Left lung (tissue), 14 donors: ENCODE data around the gene CFAP47. TPM values are rescaled to one million over a fixed set of nuclear protein-coding genes. Genes with fewer than 3 reads are reported as not detected.
"Not testable (repeated sequence)": the region's sequence is repeated elsewhere in the genome, so short reads cannot be mapped to it uniquely, and the experiment has no call there.

Experiments used
- ATAC-seq: fragments of 200-7000 bp; cut with Tn5 transposase; one replicate; pipeline ENCODE4 v1.9.1; 2020; ENCODE audit warnings: moderate library complexity
- DNase-seq, 4 donors: peaks; one replicate each; pipeline ENCODE4 v3.0.0-alpha.2; 2013 to 2020
- H3K27ac ChIP-seq, 2 donors: fragments of 200-600 bp; sonication (generic) in 1 of 2; one replicate each; pipeline versions ENCODE4 v1.5.0 to v1.8.0; 2020 to 2021
- H3K27me3 ChIP-seq, 2 donors: fragments of 200-600 bp; sonication (generic) in 1 of 2; one replicate each; pipeline versions ENCODE4 v1.5.0 to v1.8.0; 2020 to 2021
- H3K36me3 ChIP-seq, 2 donors: fragments of 200-600 bp; sonication (generic) in 1 of 2; one replicate each; pipeline versions ENCODE4 v1.5.0 to v1.8.0; 2020 to 2021
- H3K4me1 ChIP-seq, 2 donors: fragments of 200-600 bp; one replicate each; pipeline ENCODE4 v1.8.0; 2021
- H3K4me3 ChIP-seq, 2 donors: fragments of 200-600 bp; sonication (generic) in 1 of 2; one replicate each; pipeline versions ENCODE4 v1.5.0 to v1.8.0; 2020 to 2021; ENCODE audit warnings: mild to moderate bottlenecking in 1 of 2
- H3K9me3 ChIP-seq, 2 donors: fragments of 200-600 bp; sonication (generic) in 1 of 2; one replicate each; pipeline versions ENCODE4 v1.5.0 to v1.8.0; 2020 to 2021
- intact Hi-C, 2 donors: fragments of 100-400 bp; cut with DNase I; formaldehyde crosslinking; loops; one replicate each; pipeline versions ENCODE4 v1.11.2 to v1.14.2; 2022
- long read RNA-seq, 12 donors: library from polyadenylated mRNA in 2 of 12; unstranded in 2 of 12; transcript quantifications; one replicate each; pipeline ENCODE4 v2.0.0 and lab custom pipeline, GENCODE V29; 2019 to 2026
- polyA plus RNA-seq, 6 donors: library from polyadenylated mRNA; unstranded; fragments of 120-200 nt; gene quantifications; one replicate each; pipeline ENCODE4 v1.2.1, GENCODE V29; 2013; ENCODE audit not compliant: insufficient read length in 6 of 6
- total RNA-seq, 2 donors: library from RNA; stranded (reverse); fragmentation: NEBNext Ultra II Directional; extraction: Animal tissue kit (Norgen Biotek cat#: 25700); gene quantifications; one replicate each; pipeline ENCODE4 v1.2.1, GENCODE V29; 2021
- TF ChIP-seq, protein P1 (sequence below), 2 donors: fragments of 200-600 bp; sonication (generic) in 1 of 2; IDR thresholded peaks; one replicate each; pipeline versions ENCODE4 v1.5.0 to v1.8.0; 2021; ENCODE audit warnings: antibody characterized with exemption in 2 of 2
- donor health status: DM: no; HTN: yes; CAD: no.
- donor health status: DM: no; HTN: no; CAD: no.

The CFAP47 gene, protein sequence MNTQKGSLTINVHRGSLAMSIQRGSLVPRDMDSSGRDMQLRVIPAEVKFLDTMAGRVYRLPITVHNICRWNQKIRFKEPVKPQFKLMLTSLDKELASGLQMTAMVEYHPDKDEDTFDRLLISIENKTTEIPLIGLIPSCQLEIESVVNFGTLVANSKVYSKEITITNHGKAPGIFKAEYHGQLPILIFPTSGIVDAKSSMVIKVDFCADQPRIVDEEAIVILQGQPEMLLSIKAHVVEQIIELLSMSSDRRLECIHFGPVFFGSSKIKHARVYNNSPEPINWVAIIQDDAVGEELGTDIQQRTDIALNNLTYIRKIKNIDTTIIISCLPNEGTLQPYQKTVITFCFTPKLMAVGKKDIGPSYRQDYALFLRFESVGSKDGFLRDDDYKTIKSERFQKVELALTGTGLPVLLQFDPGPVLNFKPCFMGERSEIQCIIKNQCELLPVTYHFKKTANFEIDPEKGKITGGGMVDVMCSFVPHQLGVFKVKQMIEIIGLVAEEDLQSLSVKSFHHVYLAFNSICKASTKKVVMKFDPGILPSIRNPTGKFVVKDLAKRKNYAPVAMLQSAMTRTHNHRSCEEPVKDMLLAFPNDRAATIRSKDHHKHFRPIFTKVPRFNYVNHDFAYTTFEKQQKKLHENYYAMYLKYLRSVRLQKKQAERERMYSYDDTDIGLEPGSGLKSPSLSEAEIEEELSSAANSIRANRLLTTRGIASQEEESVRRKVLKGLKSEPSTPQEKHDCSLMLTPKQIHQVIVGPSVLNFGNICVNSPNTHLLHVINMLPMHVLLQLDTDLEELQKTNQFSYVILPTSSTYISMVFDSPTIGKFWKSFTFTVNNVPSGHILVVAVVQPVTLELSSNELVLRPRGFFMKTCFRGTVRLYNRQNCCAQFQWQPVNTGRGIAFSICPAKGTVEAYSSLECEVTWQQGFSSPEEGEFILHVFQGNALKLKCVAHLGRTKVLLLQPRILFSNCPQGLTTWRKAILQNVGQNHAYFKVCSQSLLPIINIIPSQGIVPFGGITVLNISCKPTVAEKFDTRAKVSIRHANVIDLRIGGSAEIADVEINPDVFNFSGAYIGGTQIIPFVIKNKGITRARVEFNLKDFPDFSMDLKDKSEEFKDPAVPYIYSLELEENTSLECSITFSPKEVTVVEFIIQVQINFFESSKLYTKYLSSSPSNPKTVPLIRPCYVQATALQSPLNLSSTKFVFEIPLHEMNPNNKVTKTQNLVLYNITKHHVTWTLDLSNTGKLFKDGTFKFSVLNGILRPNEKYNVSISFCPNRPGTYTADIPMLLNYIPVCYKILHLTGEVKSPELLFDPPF (N-terminal part only)
- total RNA-seq (1 to 10 TPM in 1 of 2 donors, under 1 TPM in 1; 0.26 to 1.3 TPM), polyA plus RNA-seq (1 to 10 TPM in 4 of 6 donors, under 1 TPM in 2; 0.63 to 5.3 (median 2.5) TPM)
- long read RNA-seq, donor 1 = 0 reads
- long read RNA-seq, donor 2 = 0 reads
- long read RNA-seq, donor 3 = 0 reads
- long read RNA-seq, donor 4 = 0 reads
- long read RNA-seq, donor 5 = 0 reads
- long read RNA-seq, donor 6 = 0 reads
- long read RNA-seq, donor 7 = 0 reads
- long read RNA-seq, donor 8 = 0 reads
- long read RNA-seq, donor 9 = 0 reads
- long read RNA-seq, donor 10, partial matches to known transcripts = 1 of 1 reads
- long read RNA-seq, donor 10, other reads (novel, unspliced or antisense) = 0 of 1 reads
- long read RNA-seq, donor 11 = 0 reads
- long read RNA-seq, donor 12 = 0 reads

DNA sequence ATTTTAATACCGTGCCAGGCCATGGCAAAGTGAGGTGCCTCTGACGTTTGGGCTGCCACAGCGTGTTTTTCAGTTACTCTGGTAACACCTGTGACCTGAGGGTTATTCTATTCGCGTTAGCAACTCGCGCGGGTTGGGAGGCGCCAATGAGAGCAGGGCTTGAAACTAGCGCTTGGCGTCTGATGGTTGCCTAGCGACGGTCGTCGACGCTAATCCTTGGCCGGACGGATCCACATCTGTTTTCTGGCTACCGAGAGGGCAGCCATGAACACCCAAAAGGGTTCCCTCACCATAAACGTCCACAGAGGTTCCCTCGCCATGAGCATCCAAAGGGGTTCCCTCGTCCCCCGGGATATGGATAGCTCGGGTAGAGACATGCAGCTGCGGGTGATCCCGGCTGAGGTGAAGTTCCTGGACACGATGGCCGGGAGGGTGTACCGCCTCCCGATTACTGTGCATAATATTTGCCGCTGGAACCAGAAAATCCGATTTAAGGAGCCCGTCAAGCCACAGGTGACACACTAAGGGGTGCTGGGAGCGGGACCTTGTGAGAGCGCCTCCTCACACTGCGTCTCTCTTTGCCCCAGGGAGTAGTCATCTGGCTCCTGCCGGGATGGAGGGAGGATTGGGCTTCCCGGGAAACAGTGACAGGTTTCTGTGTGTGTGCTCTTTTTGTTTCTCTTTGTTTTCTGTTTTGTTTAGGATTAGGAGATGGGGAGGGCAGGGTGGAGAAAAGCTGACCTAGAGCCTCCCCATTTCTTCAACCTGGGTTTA, at the start of gene CFAP47:
CFAP47 (plus strand) TSS at position 199 of the 774 bp plus-strand sequence; CDS start at position 265, 66 bp downstream.
- Histone ChIP-seq H3K27me3 (peaks cover 0 to 8% of the 10 kb centered on the region in 2 donors), H3K4me3 (peak within 1 kb of the TSS; percentile 2 to 7), H3K9me3 (no peaks in the 10 kb centered on the region), H3K36me3 (no peaks in the 10 kb centered on the region), H3K27ac (no peak within 1 kb of the TSS), H3K4me1 (no peaks in the 10 kb centered on the region)
- DNase-seq (peak in 3 of 4 donors; percentile 19 to 66 (median 36)), ATAC-seq (peak; percentile 79)
- intact Hi-C loops = no loop called here
- TF ChIP-seq, protein P1, sequence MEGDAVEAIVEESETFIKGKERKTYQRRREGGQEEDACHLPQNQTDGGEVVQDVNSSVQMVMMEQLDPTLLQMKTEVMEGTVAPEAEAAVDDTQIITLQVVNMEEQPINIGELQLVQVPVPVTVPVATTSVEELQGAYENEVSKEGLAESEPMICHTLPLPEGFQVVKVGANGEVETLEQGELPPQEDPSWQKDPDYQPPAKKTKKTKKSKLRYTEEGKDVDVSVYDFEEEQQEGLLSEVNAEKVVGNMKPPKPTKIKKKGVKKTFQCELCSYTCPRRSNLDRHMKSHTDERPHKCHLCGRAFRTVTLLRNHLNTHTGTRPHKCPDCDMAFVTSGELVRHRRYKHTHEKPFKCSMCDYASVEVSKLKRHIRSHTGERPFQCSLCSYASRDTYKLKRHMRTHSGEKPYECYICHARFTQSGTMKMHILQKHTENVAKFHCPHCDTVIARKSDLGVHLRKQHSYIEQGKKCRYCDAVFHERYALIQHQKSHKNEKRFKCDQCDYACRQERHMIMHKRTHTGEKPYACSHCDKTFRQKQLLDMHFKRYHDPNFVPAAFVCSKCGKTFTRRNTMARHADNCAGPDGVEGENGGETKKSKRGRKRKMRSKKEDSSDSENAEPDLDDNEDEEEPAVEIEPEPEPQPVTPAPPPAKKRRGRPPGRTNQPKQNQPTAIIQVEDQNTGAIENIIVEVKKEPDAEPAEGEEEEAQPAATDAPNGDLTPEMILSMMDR (IDR thresholded peaks at IDR 0.05) = no peak

DNA sequence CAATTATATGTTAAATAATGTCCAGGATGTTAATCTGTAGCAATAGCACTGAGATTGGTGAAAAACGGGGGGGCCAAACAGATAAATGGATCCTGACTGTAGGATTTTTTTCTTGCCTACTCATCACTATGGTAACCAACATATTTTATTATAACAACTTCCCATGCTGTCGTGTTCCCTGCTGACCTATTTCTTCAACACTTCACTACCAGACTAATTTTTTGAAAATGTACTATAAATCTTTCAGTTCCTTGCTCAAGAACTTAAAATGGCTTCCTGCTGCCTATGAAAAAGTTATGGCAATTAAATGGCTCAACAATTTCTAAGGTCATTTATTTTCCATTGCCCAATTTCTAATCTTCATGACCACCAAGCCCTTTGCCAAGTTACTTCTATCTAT, 38.9 kb upstream of the CFAP47 start:
- H3K4me1 ChIP-seq = no peaks in the 10 kb centered on the region
- H3K36me3 ChIP-seq = no peaks in the 10 kb centered on the region
- no peak overlapping the region for H3K27ac ChIP-seq
- ATAC-seq (no peak), DNase-seq (peak in 2 of 4 donors; percentile 51 to 58)
- no peaks in the 10 kb centered on the region for H3K9me3 ChIP-seq
- TF ChIP-seq, protein P1 (IDR thresholded peaks at IDR 0.05) = no peak
- H3K27me3 ChIP-seq = peaks cover 0 to 4% of the 10 kb centered on the region in 2 donors
- intact Hi-C loops = no loop called here
- no peak overlapping the region for H3K4me3 ChIP-seq

DNA sequence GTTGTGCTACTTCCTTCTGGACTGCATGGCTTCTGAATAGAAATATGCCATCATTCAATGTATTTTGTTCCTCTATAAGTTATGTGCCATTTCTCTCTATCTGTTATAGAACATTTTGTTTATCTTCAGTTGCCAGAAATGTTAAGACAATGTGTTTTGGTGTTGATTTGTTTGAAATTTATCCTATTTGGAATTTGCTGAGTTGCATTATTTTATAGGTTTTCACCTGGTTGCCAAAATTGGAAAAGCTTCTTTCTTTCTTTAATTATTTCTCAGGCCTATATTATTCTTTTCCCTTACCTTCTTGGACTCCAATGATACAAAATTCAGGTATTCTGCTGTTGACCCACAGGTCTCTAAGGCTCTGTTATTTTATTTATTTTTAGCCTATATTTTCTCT, 33.4 kb upstream of the CFAP47 start:
- H3K27ac ChIP-seq = no peak overlapping the region
- no peaks in the 10 kb centered on the region for H3K36me3 ChIP-seq
- H3K4me1 ChIP-seq = no peaks in the 10 kb centered on the region
- intact Hi-C loops = no loop called here
- no peak overlapping the region for H3K4me3 ChIP-seq
- DNase-seq (no peak), ATAC-seq (no peak)
- TF ChIP-seq, protein P1 (IDR thresholded peaks at IDR 0.05) = no peak
- H3K9me3 ChIP-seq = no peaks in the 10 kb centered on the region
- H3K27me3 ChIP-seq = peaks cover 0 to 2% of the 10 kb centered on the region in 2 donors

GRCh38 chrX:35890699-35891098, 28.8 kb upstream of the CFAP47 start:
- H3K36me3 ChIP-seq = no peaks in the 10 kb centered on the region
- H3K27ac ChIP-seq = no peak overlapping the region
- H3K27me3 ChIP-seq = no peaks in the 10 kb centered on the region
- TF ChIP-seq, protein P1 (IDR thresholded peaks at IDR 0.05) = peak in 1 of 2 donors; percentile 31
- DNase-seq (peak in 1 of 4 donors; percentile 28), ATAC-seq (peak; percentile 84)
- no peaks in the 10 kb centered on the region for H3K4me1 ChIP-seq
- intact Hi-C loops = no loop called here
- H3K9me3 ChIP-seq = no peaks in the 10 kb centered on the region
- H3K4me3 ChIP-seq = no peak overlapping the region

DNA sequence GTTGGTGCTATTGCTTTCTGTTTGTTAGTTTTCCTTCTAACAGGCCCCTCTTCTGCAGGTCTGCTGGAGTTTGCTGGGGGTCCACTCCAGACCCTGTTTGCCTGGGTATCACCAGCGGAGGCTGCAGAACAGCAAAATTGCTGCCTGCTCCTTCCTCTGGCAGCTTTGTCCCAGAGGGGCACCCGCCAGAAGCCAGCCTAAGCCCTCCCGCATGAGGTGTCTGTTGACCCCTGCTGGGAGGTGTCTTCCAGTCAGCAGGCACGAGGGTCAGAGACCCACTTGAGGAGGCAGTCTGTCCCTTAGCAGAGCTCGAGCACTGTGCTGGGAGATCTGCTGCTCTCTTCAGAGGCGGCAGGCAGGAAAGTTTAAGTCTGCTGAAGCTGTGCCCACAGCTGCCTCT, 67.3 kb downstream of the CFAP47 start:
- ATAC-seq, H3K4me1 ChIP-seq, H3K4me3 ChIP-seq, H3K27ac ChIP-seq, intact Hi-C loops, H3K9me3 ChIP-seq, DNase-seq, H3K27me3 ChIP-seq, H3K36me3 ChIP-seq: not testable (repeated sequence)
